GM18499 (cell line): ENCODE data around the gene RAD9A.
A peak's percentile ranks its signal among the peaks of the same experiment; 100 is the strongest.
"Not testable (repeated sequence)": the region's sequence is repeated elsewhere in the genome, so short reads cannot be mapped to it uniquely, and the experiment has no call there.

Experiments
- ATAC-seq: cut with Tn5 transposase; IDR thresholded peaks from one replicate; pipeline ENCODE4 v1.9.1; 2021; ENCODE audit warnings: moderate number of reproducible peaks; ENCODE audit not compliant: insufficient read depth, unreplicated experiment

RAD9A gene

DNA sequence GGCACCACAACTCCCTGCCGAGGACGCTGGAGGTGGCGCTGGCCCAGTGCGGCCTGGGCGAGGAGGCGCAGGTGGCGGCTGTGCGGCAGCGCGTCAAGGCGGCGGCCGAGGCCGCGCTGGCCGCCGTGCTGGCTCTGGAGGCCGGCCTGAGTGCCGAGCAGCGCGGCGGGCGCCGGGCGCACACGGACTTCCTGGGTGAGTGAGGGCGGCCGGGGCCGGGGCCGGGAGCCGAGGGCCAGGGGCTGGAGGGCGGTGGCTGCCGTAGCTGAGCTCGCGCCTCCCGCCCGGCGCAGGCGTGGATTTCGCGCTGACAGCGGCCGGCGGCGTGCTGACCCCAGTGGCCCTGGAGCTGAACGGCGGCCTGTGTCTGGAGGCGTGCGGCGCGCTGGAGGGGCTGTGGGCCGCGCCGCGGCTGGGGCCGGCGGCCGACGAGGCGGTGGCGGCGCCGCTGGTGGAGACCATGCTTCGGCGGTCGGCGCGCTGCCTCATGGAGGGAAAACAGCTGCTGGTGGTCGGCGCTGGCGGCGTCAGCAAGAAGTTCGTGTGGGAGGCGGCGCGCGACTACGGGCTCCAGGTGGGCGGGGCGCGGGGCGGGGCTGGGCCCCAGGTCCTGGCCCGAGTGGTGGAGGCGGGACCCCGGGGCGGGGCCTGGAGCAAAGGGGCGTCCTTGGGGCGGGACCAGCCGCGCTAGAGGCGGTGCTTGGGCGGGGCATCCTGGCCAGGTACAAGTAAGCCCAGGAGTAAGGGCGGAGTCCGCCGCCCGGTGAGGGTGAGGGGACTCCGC lies 29.1 kb downstream of the RAD9A start:
- ATAC-seq, result peak; percentile 48

DNA sequence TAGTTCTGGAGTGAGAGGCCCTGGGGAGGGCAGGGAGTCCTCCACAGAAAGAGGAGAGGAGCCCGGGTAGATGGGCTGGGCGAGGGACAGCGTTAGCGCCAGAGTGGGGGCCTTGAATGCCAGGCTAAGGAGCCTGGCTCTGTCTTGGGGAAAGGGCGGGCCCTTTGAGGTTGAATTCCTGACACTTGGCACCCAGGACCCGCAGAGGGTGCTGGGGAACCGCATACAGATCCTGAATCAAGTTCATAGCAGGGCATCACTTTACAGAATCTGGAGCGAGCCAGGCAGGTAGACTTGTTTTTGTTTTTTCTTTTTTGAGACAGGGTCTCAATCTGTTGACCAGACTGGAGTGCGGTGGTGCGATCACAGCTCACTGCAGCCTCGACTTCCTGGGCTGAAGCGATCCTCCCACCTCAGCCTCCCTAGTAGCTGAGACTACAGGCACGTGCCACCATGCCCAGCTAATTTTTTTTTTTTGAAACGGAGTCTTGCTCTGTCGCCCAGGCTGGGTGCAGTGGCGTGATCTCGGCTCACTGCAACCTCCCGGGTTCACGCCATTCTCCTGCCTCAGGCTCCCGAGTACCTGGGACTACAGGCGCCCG lies 29.7 kb downstream of the RAD9A start:
- ATAC-seq, result no peak

DNA sequence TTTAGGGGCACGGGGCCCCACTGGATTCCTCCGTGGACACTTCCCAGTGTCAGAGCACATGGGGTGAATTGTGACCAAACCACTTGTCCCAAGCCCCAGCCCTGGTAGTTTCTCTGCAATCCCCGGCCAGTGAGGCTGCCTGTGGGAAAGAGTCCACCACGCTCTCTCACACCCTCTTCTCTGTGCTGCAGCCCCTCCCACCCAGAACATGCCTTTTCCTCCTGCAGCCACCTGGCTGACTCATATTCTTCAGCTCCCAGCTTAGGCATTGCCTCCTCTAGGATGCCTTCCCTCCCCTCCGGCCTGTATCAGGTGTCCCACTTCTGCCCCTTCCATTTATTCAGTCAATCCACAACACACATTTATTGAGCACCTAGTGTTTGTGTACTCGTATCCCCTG lies 31.1 kb downstream of the RAD9A start:
- no peak for ATAC-seq

DNA sequence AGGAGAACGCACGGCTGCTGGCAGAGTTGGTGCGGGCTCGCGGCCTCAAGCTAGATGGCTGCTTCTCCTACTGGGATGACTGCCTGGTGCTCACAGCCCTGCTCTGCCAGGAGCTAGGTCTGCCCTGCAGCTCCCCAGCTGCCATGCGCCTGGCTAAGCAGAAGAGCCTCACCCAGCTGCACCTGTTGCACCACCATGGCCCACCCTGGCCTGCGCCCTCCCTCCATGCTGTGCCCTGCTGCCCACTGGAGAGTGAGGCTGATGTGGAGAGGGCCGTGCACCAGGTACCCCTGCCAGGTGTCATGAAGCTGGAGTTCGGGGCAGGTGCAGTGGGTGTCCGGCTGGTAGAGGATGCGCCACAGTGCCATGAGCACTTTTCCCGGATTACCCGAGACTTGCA lies 31.7 kb downstream of the RAD9A start:
- ATAC-seq, result no peak

DNA sequence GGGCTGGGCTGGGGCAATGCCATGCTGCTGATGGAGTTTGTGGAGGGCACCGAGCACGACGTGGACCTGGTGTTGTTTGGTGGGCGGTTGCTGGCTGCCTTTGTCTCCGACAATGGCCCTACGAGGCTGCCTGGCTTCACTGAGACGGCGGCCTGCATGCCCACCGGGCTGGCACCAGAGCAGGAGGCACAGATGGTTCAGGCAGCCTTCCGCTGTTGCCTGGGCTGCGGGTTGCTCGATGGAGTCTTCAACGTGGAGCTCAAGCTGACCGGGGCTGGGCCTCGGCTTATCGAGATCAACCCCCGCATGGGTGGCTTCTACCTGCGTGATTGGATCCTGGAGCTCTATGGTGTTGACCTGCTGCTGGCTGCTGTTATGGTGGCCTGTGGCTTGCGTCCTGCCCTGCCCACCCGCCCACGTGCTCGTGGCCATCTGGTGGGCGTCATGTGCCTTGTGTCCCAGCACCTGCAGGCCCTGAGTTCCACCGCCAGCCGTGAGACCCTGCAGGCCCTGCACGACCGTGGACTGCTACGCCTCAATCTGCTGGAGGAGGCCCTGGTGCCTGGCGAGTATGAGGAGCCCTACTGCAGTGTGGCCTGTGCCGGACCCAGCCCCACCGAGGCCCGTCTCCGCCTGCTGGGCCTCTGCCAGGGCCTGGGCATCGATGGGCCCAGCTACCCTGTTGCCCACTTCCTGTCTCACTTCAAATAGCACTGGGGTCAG lies 32.3 kb downstream of the RAD9A start:
- ATAC-seq, result no peak

DNA sequence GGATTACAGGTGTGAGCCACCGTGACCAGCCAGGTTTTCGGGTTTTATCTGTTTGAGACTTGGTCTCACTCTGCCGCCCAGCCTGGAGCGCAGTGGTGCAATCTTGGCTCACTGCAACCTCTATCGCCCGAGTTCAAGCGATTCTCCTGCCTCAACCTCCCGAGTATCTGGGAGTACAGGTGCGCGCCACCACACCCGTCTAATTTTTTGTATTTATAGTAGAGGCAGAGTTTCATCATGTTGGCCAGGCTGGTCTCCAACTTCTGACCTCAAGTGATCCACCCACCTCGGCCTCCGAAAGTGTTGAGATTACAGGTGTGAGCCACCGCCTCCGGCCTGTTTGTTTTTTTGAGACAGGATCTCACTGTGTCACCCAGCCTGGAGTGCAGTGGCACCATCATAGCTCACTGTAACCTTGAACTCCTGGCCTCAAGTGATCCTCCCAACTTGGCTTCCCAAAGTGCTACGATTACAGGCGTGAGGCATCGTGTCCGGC lies 35.6 kb downstream of the RAD9A start:
- ATAC-seq, result not testable (repeated sequence)

DNA sequence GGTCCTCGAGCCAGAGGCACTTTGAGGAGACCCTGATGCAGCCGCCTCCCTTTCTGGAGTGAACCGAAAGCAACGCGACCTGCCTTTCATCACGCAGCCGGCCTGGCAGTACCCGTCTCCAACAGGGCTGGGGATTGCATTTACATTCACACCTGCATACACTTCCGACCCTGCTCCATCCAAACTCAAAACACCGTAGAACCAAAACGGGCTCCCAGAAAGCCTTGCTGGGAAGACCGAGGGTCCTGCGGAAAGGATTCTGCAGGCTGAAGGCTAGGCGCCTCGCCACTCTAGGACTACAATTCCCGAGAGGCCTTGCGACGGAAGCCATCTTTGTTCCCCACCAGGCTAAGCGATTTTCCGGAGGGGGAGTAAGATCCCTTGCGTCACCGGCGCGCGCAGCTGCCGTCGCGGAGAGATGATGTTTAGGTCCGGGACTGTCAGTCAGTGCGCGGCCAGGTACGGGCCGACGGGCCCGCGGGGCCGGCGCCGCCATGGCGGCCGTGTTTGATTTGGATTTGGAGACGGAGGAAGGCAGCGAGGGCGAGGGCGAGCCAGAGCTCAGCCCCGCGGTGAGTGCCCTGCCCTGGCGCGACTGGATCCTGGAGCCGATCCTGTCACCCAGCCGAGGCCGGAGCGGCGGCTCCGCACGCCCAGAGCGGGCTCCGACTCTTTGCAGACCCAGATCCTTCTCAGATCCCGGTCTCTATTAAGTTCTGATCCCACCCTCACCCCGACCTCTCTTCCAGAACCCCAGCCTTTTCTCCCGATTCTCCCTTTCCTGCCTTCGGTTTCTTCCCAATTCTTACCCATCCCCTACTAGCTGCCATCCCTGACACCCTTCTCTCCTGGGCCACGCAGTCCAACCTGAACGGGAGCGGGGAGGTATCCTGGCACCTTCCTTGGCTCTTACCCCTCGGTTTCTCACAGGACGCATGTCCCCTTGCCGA lies 36.5 kb downstream of the RAD9A start, which contains the start of gene RPS6KB2:
Gene RPS6KB2, plus strand, starts transcription at position 443 of the 950 bp plus-strand sequence. Its CDS starts 52 bp downstream, at position 495.
- ATAC-seq, result peak; percentile 55

DNA sequence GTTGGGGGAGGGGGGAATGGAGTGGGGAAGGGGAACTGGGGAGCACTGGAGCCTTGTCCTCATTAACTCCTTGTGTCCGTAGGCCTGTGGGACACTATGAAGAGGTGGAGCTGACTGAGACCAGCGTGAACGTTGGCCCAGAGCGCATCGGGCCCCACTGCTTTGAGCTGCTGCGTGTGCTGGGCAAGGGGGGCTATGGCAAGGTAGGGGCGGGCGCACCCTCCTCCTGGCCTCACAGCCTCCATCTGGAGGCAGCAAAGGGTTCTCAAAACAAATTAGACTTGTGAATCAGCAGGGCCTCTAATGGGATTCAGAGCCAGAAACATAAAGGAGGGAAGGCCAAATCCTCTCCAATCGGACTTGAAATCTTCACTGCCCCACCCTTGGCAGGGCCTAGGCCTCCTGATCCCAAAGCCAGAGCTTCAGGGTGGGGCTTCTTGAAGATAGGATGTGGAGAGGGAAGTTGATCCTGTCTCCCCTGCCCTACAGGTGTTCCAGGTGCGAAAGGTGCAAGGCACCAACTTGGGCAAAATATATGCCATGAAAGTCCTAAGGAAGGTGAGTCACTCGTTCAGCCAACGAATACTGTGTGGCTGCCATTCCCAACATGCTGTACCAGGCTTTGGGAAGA lies 37.4 kb downstream of the RAD9A start:
- no peak for ATAC-seq

DNA sequence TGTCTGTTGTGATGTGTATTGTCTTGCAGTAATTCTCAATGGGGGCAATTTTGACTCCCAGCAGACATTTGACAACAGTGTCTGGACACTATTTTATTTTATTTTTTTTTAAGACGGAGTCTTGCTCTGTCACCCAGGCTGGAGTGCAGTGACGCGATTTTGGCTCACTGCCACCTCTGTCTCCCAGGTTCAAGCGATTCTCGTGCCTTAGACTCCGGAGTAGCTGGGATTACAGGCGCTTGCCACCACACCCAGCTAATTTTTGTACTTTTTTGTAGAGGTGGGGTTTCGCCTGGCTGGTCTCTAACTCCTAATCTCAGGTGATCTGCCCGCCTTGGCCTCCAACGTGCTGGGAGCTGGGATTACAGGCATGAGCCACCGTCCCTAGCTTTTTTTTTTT lies 37.9 kb downstream of the RAD9A start:
- no peak for ATAC-seq

DNA sequence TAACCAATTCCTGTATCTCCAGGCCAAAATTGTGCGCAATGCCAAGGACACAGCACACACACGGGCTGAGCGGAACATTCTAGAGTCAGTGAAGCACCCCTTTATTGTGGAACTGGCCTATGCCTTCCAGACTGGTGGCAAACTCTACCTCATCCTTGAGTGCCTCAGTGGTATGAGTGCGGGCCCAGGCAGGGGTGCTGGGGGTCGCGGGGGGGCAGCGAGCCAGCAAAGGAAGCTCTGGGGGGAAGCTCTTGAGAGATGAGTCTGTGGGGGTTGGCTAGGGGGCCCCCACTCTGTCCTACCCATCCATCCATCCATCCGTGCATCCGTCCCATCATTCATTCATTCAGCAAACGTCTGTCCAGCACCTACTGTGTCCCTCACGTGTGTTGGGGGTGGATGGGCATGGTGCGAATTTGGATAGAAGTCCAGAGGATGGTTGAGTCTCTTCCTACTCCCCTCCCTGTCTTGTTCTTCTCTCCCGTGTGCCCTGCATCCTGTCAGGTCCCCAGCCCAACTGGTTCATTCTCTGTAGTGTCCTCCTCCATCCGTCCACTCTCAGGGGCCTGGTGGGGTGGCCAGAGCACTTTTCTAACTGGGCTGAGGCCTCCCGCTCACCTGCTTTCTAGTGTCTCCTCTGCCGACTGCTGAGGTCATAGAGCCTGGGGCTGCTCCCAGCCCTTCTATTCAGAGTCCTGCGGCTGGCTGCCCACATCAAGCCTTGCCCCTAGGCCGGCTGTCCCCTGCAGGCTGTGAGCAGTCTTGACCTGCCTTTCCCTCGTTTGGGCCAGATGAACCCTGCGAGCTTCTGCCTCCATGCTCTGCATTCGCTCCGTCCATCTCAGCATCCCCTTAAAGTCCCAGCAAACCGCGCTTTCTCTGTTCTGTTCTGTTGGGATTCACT lies 39.8 kb downstream of the RAD9A start:
- ATAC-seq, result no peak

DNA sequence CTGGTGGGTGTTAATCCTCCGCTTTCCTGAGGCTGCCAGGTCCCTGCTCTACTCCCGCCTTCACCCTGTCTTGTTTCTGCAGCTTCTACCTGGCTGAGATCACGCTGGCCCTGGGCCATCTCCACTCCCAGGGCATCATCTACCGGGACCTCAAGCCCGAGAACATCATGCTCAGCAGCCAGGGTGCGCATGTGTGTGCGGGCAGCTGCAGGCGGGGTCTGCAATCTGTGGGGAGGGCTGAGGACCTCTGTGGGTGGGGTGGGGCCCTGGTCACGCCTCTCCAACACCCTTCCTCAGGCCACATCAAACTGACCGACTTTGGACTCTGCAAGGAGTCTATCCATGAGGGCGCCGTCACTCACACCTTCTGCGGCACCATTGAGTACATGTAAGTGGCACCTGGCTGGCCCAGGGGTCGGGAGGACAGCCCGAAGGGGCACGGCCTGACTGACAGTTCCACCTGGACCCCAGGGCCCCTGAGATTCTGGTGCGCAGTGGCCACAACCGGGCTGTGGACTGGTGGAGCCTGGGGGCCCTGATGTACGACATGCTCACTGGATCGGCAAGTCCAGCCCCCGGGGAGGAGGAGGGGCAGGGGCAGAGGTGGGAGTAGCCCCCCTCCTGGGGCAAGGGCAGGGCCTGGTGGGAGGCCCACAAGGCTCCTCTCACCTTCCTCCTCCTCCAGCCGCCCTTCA lies 41.0 kb downstream of the RAD9A start:
- ATAC-seq, result no peak

DNA sequence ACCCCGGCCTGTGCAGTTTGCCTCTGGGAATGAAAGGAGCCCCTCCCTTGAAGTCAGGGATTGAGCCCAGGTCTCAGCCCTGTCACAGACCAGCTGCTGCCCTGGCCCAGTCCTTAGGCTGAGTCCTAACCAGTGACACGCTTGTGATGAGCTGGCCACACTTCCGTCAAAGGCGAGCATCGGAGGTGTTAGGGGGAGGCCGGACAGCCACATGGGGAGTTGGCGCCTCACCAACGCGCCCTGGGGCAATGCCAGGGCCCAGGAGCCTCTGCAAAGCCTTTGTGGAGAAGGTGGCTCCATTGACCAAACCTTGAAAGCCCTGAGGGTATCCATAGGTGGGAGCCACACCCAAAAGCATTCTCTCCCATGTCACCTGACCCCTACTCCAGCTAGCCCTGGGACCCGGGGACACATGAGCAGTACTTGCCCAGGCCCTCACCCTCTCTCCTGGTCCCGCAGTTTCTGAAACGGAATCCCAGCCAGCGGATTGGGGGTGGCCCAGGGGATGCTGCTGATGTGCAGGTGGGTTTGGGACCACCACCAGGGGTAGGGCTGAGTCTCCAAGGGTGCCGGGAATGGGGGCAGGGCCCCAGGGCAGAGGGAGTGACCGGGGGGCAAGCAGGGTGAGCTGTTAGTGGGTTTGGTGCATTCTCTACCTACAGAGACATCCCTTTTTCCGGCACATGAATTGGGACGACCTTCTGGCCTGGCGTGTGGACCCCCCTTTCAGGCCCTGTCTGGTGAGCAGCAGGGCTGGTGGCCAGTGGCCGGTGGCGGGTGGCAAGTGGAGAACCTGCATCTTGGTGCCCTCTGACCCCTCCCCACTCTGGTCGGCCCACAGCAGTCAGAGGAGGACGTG lies 42.0 kb downstream of the RAD9A start:
- ATAC-seq, result no peak

DNA sequence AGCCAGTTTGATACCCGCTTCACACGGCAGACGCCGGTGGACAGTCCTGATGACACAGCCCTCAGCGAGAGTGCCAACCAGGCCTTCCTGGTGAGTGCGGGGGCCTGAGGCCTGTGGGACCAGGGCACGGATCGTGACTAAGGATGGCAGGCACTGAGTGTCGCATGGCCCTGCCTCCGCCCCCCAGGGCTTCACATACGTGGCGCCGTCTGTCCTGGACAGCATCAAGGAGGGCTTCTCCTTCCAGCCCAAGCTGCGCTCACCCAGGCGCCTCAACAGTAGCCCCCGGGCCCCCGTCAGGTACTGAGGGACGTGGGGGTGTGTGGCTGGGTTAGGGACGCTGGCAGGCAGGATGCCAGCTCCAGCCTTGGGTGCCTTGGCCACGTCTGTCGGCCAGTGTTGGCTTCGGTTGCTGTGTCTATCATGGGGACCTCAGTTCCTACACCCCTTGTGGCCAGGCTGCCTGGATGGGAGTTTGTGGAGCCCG lies 42.7 kb downstream of the RAD9A start:
- ATAC-seq, result no peak

DNA sequence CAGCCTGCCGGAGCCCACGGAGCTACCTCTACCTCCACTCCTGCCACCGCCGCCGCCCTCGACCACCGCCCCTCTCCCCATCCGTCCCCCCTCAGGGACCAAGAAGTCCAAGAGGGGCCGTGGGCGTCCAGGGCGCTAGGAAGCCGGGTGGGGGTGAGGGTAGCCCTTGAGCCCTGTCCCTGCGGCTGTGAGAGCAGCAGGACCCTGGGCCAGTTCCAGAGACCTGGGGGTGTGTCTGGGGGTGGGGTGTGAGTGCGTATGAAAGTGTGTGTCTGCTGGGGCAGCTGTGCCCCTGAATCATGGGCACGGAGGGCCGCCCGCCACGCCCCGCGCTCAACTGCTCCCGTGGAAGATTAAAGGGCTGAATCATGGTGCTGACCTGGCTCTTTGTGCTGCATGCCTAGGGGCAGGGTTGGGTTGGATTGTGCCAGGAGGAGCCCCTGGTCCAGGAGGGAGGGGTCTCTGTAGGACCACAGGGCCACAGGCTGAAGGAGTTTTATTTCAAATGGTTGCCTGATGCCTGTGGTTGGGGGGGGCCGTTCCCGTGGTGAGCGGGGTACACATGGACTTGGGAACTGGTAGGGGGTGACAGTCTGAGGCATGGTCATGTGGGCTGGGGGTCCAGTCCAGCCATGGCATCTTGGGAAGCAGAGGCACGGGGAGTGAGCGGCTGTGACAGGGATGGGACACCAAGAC lies 43.4 kb downstream of the RAD9A start:
- no peak for ATAC-seq

DNA sequence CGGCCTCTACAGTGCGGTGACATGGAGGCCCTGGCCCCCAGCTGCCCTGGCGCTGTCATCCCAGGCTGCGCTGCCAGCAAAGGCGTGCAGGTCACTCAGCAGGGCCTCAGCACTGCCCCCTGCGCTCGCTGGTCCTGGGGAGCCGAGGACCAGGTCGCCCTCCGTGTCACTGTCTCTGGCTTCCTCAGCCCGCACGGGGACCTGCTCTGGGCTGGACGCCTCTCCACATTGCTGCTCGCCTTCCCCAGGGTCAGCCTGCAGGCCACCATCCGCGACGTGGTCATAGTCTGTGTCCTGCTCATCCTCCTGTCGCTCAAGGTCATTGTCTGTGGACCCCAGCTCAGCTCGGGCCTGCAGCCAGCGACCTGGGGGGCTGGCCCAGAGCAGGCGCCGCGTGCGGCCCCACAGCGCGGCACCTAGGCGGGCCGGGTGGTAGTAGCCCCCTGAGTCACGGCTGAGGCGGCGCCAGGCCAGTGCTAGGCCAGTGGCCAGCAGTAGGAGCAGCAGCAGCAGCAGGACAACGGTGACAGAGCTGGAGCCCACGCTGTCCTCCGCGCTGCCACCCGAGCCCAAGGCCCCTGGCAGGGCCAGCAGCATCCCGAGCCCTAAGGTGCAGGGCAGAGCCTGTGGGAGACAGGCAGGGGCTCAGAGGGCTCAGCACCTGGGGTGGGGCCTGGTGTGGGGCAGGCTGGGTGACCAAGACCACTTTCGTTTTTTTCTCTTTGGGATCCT lies 44.1 kb downstream of the RAD9A start:
- no peak for ATAC-seq
